Activated CD4-positive, alpha-beta T cell treated with anti-CD3 and anti-CD28 coated beads for 48 hours (primary cell): ENCODE data around the gene PALM.
"Not testable (repeated sequence)": the region's sequence is repeated elsewhere in the genome, so short reads cannot be mapped to it uniquely, and the experiment has no call there.

ENCODE experiments used
- DNase-seq: peaks from one replicate; pipeline ENCODE4 v3.0.0-alpha.2; 2020

The PALM gene

DNA sequence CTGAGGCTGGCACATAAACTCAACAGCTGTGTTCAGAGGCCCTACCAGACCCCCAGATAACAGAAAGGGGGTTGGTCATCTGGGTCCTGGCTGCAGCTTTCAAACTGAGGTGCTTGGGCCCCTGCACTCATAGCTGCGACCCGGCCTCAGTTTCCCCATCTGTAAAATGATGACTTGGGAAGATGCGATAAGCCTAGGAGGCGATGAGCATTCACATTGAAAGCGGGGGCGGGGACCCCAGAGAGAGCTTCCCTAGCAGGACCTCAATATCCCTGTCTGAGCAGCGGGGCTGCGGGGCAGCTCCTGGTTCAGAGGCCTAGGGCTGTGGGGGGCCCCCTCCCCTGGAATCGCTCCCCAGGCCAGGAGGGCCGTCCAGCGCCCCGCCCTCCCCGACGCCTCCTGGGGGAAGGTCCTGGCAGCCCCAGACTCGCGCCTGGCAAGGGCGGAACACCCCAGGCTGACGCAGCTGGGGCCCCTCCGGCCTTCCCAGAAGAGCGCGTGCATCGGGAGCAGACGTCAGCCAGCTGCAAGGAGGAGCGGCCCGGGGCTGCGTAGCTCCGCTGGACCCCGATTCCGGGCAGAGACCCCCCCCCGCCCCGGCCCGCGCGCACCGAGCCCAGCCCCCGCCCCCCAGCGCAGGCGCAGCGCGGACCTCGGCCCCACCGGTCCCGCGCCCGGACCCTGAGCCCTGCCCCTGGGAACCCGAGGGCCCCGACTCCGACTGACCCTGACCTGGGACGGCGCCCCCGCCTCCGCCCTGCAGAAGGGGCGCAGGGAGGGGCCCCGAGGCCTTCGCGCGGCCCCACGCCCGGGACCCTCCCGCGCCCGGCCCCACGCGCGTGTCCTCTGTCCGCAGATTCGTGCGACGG lies 29.1 kb upstream of the PALM start:
- peak; percentile 52 for DNase-seq

DNA sequence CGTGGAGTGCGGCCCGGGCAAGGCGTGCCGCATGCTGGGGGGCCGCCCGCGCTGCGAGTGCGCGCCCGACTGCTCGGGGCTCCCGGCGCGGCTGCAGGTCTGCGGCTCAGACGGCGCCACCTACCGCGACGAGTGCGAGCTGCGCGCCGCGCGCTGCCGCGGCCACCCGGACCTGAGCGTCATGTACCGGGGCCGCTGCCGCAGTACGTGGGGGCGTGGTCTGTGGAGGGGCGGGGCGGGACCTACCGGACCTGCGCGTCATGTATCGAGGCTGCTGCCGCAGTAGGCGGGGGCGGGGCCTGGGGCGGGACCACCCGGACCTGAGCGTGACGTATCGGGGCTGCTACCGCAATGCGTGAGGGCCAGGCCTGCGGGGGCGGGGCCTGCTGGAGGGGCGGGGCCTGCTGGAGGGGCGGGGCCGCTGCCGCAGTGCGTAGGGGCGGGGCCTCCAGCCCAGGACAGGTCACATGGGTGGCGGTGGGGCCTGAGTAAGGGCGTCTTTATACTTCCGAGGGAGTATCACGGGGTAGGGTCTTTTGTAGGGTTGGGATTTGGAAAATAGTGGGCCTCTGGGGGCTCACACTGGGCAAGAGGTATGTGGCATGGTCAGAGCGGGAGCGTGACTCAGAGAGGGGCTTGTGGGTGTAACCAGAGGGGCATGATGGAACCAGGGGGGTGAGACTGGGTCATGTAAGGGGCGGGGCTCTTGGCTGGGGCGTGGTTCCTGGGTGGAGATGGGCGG lies 28.3 kb upstream of the PALM start:
- DNase-seq, result peak; percentile 100

GRCh38 chr19:681029-682019 lies 27.4 kb upstream of the PALM start:
- peak; percentile 98 for DNase-seq

DNA sequence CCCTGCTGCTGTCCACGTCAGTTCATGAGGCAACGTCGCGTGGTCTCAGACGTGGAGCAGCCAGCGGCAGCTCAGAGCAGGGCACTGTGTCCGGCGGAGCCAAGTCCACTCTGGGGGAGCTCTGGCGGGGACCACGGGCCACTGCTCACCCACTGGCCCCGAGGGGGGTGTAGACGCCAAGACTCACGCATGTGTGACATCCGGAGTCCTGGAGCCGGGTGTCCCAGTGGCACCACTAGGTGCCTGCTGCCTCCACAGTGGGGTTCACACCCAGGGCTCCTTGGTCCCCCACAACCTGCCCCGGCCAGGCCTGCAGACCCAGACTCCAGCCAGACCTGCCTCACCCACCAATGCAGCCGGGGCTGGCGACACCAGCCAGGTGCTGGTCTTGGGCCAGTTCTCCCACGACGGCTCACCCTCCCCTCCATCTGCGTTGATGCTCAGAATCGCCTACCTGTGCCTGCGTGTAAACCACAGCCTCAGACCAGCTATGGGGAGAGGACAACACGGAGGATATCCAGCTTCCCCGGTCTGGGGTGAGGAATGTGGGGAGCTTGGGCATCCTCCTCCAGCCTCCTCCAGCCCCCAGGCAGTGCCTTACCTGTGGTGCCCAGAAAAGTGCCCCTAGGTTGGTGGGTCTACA lies 25.9 kb upstream of the PALM start:
- DNase-seq, result no peak

DNA sequence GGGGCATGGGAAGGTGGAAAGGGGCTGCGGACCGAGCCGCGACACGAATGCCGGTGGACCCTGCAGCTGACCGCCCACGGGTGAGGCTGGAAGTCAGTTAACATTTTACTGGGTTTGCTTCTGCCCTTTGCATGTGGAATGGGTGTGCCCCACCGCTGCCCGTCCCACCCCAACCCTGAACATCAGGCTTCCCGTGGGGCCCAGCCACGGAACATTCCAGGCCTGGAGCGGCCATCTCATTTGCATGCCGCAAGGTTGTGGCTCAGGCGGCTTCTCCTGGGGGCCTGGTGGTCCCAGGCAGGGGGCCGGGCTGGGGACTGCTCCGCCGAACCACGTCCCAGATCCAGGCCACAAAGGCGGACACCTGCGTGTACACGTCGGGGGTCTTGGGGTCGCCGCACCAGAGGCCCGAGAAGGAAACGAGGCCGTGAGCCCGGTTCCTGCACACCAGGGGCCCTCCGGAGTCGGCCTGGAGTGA lies 23.2 kb upstream of the PALM start:
- DNase-seq, result no peak

DNA sequence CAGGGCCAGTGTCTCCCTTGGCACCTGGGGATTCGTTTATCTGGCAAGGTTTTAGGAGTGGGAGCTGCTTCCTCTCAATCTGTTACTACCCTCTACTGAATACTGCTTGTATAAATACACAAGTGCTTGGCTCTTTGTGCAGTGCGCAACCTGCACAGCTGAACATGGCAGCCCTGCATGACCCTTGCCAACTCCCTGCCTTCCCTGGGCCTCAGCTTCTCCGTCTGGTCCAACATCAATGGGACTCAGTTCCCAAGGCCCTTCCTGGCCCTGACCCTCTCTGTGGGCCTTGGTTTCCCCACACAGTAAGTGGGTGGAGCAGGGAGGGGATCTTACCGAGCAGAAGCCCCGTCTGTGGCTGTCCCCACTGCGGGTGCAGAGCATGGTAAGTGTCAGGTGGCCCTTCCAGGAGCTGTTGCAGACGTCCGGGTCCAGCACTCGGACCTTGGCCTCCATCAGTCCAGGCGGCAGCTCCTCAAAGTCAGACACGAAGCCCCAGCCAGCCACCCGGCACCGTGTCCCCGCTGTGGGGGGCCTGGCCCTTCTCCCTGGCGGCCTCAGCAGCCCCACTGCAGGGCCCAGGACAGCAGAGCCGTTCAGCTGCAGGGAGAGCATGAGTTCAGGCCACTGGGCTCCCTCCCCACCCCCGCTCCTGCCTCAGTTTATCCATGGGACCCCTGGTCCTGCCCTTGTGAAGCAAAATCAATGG lies 22.0 kb upstream of the PALM start:
- no peak for DNase-seq

- no peak for DNase-seq
Observed at GRCh38 chr19:687569-688166, 21.1 kb upstream of the PALM start.

DNA sequence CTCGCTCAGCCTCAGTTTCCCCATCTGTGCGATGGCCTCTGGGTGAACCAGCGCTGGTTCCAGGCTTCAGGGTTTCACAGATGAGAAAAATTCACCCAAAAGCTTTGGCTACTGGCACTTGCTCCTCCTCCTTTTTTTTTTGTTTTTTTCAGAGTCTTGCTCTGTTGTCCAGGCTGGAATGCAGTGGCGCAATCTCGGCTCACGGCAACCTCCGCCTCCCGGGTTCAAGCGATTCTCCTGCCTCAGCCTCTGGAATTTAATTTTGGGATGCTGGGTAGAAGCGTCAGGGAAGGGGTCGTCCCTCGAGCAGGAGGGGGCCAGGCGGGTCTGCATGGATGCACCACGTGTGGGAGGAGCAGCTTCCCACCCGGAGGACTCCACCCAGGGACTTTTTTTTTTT lies 20.5 kb upstream of the PALM start:
- DNase-seq, result no peak

DNA sequence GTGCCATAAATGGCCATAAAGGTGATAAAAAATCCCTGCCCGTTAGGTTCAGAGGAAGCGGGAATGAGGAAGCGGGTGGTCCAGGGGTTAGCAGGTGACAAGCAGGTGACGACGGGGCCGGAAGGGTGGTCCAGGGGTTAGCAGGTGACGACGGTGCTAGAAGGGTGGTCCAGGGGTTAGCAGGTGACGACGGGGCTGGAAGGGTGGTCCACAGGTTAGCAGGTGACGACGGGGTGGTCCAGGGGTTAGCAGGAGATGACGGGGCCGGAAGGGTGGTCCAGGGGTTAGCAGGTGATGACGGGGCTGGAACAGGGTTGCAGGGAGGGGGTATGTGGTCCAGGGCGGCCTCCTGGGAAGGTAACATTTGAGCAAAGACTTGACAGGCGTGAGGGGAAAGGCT lies 19.7 kb upstream of the PALM start:
- no peak for DNase-seq

GRCh38 chr19:690203-690602 lies 18.5 kb upstream of the PALM start:
- no peak for DNase-seq

DNA sequence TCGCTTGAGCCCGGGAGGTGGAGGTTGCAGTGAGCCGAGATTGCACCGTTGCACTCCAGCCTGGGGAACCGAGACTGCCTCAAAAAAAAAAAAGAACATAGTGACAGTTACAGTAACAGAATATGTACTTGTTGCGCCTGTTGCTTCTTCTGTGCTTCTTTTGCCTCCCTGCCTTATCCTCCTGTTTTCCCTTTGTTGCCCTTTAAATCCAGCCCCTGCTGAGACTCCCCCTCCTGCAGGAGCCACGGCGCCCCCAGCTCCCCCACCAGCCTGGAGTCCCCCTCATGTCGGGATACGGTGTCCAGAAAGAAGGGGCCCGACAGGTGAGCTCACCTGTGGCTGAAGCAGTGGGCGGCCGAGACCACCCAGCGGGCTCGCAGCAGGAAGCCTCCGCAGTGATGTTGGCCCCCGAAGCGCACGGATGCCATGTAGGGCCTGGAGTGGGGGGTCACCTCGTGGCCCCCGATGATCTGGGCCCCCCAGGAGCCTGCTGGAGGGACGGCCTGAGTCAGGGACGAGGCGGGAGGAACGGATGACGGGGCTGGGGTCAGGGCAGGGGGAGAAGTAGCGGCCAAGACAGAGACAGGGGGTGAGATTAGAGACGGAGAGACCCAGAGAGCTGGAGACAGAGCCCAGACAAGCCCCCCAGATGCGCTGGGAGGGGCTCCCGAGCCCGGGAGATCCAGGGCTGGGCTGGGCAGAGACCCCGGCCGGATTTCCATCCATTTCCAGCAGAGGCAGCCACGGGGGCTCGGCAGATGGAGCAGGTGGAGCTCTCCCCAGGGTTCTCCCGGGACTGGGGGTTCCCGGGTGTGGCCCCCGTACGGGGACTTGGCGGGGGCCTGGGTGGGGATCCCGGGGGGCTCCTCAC lies 14.0 kb upstream of the PALM start:
- no peak for DNase-seq

DNA sequence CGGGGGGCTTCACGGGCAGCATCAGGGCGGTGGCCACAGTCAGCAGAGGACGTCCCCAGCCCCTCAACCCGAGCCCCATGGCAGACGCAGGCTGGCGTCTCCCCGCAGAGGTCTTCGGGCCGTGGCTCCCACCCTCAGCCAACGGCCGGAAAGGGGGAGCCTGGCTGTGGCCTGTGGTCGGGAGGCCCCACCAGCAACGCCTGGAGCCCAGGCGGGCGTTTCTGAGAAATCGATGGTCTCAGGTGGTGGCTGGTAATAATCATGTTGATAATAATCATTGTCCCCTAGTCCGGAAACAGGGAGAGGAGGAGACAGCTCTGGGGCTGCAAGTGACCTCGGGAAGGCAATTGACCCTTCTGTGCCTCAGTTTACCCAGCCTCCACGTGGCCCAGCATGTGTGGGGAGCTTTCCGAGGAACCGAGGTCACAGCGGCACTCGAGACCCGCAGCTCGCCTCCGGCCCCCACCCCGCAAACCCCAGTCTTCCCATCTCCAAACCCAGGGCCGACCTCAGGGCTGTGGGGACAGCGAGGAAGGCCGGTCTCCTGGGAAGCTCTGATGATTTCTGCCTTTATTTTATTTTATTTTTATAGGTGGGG lies 13.3 kb upstream of the PALM start, which contains the start of gene PRSS57:
TSS of gene PRSS57 (minus strand) at position 101 of the 598 bp plus-strand sequence. CDS start at position 79, 22 bp downstream.
- DNase-seq, result no peak

DNA sequence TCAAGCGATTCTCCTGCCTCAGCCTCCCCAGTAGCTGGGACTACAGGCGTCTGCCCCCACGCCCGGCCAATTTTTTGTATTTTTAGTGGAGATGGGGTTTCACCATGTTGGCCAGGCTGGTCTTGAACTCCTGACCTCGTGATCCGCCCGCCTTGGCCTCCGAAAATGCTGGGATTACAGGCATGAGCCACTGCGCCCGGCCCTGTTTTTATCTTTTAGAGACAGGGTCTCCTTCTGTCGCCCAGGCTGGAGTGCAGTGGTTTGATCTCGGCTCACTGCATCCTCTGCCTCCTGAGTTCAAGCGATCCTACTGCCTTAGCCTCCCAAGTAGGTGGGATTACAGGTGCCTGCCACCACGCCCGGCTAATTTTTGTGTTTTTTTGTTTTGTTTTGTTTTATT lies 10.2 kb upstream of the PALM start:
- not testable (repeated sequence) for DNase-seq

DNA sequence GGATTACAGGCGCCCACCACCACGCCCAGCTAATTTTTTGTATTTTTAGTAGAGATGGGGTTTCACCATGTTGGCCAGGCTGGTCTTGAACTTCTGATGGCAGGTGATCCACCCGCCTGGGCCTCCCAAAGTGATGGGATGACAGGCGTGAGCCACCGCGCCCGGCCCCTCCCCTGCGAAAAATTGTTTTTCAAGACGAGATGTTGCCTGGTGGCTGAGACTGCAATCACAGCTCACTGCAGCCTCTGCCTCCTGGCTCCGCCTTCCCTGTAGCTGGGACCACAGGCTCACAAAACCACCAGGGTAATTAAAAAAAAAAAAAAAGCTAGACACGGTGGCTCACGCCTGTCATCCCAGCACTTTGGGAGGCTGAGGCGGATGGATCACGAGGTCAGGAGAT lies 8.8 kb upstream of the PALM start:
- DNase-seq, result peak; percentile 34

- not testable (repeated sequence) for DNase-seq
Observed at GRCh38 chr19:702847-703246, 5.9 kb upstream of the PALM start.

DNA sequence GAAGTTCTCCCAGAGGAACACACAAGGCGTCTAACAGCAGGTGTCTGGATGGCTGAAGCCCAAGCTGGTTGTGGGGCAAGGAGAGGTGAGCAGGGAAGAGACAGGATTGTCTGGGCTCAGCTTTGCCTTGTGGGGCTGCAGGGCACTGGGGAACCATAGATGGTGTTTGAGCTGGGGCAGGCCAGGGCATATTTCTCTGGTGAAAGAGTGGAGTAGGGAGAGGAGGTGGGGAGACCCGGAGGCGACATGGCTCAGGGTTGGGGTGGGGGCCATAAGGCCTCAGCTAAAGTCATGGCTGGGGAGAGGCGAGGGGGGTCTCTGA lies 5.4 kb upstream of the PALM start:
- DNase-seq, result no peak

DNA sequence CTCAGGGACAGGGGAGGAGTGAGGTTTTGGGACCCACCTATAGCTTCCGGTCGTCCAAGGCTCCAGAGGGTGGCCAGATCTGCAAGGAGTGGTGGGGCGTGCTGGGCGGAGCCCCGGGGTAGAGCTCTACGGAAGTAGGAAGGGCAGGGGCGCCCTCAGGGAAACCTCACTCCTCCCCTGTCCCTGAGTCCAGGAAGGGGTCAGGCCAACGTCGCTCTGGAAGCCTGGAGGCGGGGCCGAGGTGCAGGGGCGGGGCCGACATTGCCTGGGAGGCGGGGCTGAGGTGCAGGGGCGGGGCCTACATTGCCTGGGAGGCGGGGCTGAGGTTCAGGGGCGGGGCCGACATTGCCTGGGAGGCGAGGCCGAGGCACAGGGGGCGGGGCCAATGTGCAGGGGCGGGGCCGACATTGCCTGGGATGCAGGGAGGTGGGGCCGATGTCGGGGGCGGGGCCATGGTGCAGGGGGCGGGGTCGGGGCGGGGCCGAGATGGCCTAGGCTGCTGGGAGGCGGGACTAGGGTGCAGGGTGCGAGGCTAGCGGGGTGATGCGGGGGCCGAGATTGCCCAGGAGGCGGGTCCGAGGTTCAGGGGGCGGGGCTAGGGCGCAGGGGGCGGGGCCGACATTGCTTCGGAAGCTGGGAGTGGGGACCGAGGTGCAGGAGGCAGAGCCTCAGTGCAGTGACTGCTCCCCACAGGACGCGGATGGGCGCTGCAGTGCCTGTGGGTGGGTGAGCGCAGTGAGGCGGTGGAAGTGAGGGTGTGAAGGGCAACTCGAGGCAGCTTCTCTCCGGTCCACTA lies 4.9 kb upstream of the PALM start:
- DNase-seq, result peak; percentile 89

GRCh38 chr19:704447-704741 lies 4.3 kb upstream of the PALM start:
- peak; percentile 16 for DNase-seq
